GM18873 (cell line): ENCODE results near the gene CADM1.

ENCODE experiments used
- ATAC-seq: cut with Tn5 transposase; IDR thresholded peaks from one replicate; pipeline ENCODE4 v1.9.1; 2021; ENCODE audit warnings: mild to moderate bottlenecking, moderate library complexity, moderate number of reproducible peaks; ENCODE audit not compliant: unreplicated experiment, low FRiP score

The CADM1 gene

GRCh38 chr11:115365907-115366306, 138.3 kb downstream of the CADM1 start:
- no peak for ATAC-seq

DNA sequence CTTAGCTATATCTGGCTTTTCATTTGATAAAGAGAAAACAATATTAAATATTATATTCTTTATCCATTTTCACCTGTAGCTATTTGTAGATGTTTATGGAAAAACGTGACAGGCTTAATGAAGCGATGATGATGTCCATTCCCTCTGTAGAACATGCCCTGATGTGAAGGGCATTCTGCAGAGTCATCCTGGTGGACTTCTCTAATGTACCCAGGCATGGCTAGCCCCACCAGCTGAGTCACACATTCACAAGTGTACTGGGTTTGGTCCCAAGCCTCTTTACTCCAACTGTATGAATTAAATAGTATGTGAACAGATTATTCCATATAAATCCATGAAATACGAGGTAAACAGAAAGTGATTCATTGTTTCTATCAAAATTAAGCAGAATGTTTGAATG, 139.3 kb downstream of the CADM1 start:
- ATAC-seq, result no peak

GRCh38 chr11:115363921-115364320, 140.3 kb downstream of the CADM1 start:
- ATAC-seq, result no peak

DNA sequence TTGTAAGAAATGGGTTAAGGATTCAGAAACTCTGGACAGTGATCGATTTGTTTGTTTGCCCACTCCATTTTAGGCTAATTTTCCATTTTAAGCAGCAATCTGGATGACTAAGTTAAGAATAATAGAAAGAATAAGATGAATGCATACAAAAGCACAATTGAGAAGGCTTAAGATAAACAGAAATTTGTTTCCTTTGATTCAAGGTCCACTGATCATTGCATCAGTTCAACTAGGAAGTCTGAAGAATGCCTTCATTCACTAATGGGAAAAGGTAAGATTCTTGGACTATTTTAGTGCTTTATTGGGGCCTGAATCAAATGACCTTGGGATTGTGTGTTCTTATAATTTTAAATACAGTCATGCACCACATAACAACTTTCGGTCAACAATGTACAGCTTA, 140.8 kb downstream of the CADM1 start:
- no peak for ATAC-seq

DNA sequence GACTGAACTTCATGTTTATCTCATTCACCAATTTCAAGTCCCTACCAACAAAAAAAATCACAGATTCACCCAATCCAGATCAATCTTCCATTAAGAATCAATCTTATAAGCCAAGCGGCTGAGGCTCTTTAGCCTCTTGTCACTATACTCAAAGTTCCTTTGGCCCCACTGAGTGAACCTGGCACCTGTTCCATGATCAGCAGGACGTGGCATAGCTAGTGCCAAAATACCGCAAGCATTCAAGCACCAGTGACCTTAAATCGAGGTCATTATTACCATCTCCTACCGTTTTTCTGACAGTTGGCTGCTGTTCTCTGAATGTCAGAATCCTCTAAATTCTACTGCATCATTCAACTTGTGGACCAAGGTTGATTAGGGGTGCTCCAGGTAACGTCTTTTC, 141.2 kb downstream of the CADM1 start:
- no peak for ATAC-seq

DNA sequence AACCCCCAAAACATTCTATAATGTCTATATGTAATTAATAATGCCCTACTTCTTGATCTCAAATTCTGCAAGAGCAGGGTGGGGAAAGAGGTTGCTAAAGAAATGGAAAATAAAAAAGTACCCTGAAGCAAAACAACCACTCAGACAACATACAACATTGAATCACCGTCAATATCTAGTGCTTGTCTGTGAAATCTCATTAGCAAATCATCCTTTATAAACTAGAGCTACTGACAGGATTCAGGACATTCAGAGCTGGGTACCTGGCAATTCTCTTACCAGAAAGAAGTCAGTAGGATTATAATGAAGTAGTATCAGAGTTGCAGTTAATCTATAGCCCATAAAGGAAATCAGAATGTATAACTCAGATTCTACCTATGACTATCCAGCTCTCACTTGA, 143.2 kb downstream of the CADM1 start:
- ATAC-seq, result no peak

DNA sequence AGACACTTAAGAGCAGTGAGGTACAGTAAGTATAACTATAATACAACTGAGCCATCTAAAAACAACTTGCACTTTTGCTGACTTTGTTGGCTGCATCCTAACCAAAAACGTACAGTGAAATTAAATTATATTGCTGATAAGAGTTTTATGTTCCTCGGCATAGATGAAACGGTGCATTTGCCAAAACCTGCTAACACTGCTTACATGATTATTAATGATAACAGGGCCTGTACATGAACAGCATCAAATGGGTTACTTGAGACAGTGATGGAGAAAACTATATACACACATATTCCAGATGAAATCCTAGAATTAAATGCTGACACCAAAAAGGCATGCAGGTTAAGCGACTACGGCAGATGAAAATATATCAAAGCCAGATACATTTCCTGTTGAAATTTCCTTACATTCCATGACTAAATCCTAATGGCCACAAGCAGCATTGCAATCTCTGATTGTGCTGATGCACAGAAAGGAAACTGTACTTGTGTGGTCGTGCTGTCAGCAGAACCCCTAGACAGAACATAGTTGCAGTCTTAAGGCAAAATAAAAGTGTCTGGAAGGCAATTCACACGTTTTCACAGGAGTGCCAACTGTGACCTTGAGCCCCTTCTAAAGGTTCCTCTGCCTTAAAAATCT, 143.9 kb downstream of the CADM1 start:
- no peak for ATAC-seq

- ATAC-seq, result no peak
Measured at GRCh38 chr11:115357066-115357465, 147.1 kb downstream of the CADM1 start.

- no peak for ATAC-seq
Measured at GRCh38 chr11:115352805-115353485, 151.3 kb downstream of the CADM1 start.

DNA sequence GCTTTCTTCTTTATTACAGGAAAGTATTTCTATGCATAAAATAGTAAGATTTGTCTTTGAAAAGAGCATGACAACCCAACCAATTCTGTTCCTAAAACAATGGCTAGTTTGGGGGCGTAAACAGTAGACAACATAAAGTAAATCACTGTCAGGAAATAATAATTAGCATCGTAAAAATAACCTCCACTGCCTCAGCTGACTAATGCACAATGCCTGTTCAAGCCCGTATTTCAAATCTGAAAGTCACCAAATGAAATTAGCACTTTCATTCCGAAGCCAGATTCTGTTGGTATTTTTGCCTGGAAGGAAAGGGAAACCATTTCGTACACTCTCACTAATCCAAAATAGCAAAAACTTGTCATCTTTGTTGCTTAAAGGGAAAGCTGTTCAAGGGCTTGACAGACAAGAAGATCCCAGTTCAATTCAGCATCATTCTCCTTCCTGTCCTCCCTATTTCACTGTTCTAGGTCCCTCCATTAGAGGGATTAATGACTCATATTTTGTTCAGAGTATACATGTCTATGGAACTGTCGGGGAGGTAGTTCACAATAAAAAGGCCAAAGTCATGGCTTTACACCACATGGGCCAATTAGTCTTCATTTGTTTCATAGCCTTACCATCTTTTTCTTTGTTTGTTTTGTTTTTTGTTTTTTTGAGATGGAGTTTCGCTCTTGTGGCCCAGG, 154.7 kb downstream of the CADM1 start:
- ATAC-seq, result no peak

DNA sequence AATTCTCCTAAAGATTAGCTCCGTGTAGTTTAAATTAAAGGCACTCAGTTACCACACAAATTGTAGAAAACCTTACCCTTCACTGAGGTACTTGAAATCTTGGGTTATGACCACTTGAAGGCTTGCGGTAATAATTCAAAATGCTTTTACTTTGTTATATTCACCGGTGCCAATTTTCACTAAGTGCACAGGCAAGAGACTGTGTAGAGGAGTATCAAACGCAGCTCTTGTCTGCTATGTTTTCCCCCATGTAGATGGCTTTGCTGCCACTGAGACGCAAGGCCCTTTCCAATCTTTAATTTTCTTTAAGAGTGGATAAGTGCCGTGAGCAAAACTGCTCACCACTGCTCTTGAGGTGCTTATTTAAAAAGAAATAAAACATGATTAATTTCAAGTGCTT, 155.8 kb downstream of the CADM1 start:
- ATAC-seq, result no peak

DNA sequence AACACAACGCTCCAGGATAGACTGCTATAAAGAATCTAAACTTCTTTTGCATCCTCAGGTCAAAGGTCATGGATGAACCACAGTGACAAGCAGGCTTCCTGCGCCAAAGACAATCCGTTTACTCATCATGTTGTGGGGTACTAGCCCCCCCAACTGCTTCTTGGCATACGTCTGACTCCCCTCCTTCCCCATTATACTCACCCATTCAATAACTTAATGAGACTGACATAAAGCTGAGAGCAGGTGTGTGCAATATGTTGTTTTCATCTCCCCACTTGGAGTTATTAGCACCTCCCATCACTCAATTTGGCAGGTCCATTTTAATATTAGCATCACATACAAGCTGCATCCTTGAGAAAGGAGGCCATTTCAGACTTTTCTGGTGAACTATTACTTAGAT, 157.1 kb downstream of the CADM1 start:
- no peak for ATAC-seq

DNA sequence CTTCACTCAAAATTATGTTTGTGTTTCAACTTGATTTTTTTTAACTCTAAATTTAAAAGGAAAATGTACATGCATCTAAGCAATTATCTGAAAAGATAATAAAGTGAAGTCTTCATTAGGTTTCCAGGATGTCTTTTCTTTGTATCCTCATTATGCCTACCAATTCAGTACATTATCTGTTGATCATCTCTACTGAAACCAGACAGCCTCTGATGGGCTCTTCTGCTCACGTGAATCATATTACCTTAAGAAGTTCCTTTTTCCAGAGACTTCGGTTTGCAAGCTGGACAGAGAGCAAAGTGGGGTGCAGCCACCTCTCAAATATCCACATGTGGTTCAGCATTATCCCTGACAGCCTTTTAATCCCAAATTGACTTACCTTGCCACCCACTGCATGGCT, 158.4 kb downstream of the CADM1 start:
- ATAC-seq, result no peak

- no peak for ATAC-seq
Measured at GRCh38 chr11:115345361-115345760, 158.9 kb downstream of the CADM1 start.

DNA sequence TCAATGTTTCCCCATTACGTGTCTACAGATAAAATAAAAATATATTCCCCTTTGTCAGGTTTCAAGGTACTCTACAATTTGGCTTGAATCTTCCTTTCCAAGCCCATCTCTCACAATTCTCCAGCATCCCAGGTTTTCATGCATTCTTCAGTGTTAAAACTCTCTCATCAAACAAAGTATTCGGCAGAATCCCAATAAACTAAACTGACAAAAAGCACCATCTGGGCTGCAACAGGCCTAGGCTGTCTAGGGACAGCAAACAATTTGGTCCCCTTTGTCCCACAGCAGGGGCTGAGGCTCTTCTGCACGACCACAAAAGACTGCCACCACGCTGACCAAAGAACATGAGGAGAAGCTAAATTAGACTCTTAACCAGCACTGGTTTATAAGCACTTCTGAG, 159.4 kb downstream of the CADM1 start:
- ATAC-seq, result no peak

DNA sequence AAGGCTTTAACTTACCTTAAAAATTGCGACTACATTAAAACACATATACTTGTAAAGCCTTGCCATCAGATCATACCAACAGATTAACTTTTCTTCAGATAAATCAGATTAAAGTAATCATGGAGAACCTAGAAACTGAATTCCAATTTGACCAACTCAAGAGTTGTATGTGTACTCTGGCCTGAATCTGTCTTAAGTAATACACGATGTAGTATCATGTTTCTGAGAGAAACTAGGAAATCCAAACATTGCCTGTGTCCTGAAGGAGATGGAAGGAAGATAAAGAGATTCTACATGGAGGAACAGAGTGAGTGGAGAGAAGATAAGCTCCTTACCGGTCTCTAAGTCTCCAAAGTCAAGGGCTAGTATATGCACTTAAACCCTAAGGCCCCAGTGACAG, 162.1 kb downstream of the CADM1 start:
- no peak for ATAC-seq

- no peak for ATAC-seq
Measured at GRCh38 chr11:115340874-115341273, 163.3 kb downstream of the CADM1 start.

DNA sequence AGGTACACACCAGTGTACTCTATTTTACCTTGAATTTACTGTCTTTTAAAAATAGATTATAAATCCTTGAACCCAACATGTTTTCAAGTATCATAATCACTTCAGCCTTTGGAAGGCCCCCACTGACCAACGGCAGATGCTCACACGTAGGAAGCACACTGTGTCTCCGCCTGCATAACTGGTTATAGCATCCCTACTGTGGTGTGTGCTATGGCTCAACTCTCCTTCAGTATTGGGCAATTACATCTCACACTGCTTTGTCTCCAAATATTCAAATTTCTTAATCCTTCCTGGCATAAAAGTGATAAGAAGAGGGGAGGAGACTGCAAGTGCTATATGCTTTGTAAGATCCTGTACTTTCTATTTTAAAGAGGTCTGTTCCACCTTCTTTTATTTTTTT, 165.7 kb downstream of the CADM1 start:
- no peak for ATAC-seq

GRCh38 chr11:115334932-115335788, 169.1 kb downstream of the CADM1 start:
- ATAC-seq, result no peak

DNA sequence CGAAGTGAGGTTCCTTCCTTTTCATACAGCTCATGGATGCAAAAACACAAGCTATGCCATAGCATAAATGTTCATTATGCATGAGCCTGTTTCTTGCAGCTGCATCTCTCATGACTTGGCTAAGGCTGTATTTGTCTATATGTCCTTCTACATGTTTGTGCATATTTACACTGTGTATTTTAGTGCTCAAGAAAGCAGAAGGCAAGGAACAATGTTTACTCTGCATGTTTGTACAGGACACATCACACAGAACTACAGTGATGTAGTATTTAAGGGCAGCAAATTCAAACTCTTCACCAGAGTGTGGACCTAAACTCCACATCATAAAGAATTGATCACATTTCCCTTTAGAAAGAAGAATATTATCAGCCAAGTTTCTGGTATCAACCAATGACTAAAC, 170.3 kb downstream of the CADM1 start:
- no peak for ATAC-seq

- no peak for ATAC-seq
Measured at GRCh38 chr11:115333121-115333520, 171.1 kb downstream of the CADM1 start.
